Measurements from ENCODE around the gene CCDC9B.

Gene CCDC9B

DNA sequence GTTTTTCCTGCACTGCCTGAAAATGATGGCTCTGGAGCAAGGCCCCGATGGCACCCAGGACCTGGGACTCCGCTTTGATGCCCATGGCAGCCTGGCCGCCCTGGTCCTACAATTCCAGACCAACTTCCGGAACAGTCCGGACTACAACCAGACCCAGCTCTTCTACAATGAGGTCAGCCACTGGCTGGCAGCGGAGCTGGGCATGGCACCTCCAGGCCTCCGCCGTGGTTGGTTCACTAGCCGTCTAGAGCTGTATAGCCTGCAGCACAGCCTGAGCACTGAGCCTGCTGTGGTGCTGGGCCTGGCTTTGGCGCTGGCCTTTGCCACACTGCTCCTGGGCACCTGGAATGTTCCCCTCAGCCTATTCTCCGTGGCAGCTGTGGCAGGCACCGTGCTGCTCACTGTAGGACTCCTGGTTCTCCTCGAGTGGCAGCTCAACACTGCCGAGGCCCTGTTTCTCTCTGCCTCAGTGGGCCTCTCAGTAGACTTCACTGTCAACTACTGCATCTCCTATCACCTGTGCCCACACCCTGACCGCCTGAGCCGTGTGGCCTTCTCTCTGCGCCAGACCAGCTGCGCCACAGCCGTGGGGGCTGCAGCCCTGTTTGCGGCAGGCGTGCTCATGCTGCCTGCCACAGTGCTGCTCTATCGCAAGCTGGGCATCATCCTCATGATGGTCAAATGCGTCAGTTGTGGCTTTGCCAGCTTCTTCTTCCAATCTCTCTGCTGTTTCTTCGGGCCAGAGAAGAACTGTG lies 28.2 kb upstream of the CCDC9B start:
- no peak for TF ChIP-seq CTCF (IDR thresholded peaks at IDR 0.05; ENCODE audit: insufficient read depth, missing control alignments)
- DNase-seq (ENCODE audit: insufficient read length, low spot score) (no peak), FAIRE-seq (no peak)

- TF ChIP-seq CTCF (IDR thresholded peaks at IDR 0.05; ENCODE audit: insufficient read depth, missing control alignments): peak; percentile 75
- FAIRE-seq (no peak), DNase-seq (ENCODE audit: insufficient read length, low spot score) (peak; percentile 80)
These were observed 27.2 kb upstream of the CCDC9B start for GRCh38 chr15:40367686-40368611.

GRCh38 chr15:40367371-40367685 lies 26.6 kb upstream of the CCDC9B start:
- TF ChIP-seq CTCF (IDR thresholded peaks at IDR 0.05; ENCODE audit: insufficient read depth, missing control alignments): no peak
- DNase-seq (ENCODE audit: insufficient read length, low spot score) (no peak), FAIRE-seq (no peak)

GRCh38 chr15:40366457-40367370 lies 26.0 kb upstream of the CCDC9B start:
- no peak for DNase-seq (ENCODE audit: insufficient read length, low spot score)
- TF ChIP-seq CTCF (IDR thresholded peaks at IDR 0.05; ENCODE audit: insufficient read depth, missing control alignments): no peak
- FAIRE-seq: no peak

- DNase-seq (ENCODE audit: insufficient read length, low spot score) (no peak), FAIRE-seq (no peak)
- TF ChIP-seq CTCF (IDR thresholded peaks at IDR 0.05; ENCODE audit: insufficient read depth, missing control alignments): no peak
These were observed 25.1 kb upstream of the CCDC9B start for GRCh38 chr15:40365624-40366456.

DNA sequence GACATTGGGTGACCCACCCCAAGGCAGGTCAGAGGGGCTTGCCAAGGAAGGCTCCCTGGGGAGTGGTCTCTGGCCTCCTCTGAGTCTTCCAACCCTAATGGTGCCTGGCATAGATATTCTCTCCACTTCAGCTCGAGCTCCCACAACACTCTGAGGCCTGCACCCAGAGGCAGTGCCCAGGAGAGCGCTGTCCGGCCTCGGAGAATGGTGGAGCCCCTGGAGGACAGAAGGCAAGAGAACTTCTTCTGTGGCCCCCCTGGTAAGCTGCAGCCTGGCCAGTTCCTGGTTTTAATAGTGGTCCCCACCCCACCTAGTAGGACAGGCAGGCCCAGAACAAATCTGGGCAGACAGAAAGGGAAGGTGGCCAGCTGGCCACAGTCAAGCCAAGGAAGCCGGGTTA lies 24.3 kb upstream of the CCDC9B start:
- DNase-seq (ENCODE audit: insufficient read length, low spot score): no peak
- TF ChIP-seq CTCF (IDR thresholded peaks at IDR 0.05; ENCODE audit: insufficient read depth, missing control alignments): no peak

More for the DNA sequence above, 24.3 kb upstream of the CCDC9B start:
- FAIRE-seq: no peak

Data from D721Med (cell line).